ENCODE results near the gene TTI1. TPM values are rescaled to one million over a fixed set of nuclear protein-coding genes. Genes with fewer than 3 reads are reported as not detected.

Gene TTI1
- total and polyA plus RNA-seq, 9 of the 15 experiments (the other 6 are each of a cell fraction or from before 2014, with no cell fraction given): 9.8 to 55.1 (median 39.4) TPM

GRCh38 chr20:38001981-38002380 lies 31.3 kb downstream of the TTI1 start (continued):
- TF ChIP-seq ZNF121 (CRISPR knock-in tag; conservative IDR thresholded peaks at IDR 0.05) (no peak), CEBPG (CRISPR knock-in tag; IDR thresholded peaks at IDR 0.05) (no peak), CEBPG (tag; conservative IDR thresholded peaks at IDR 0.05 in 1 of 2, IDR thresholded peaks at IDR 0.05 in 1 of 2) (no peak)

GRCh38 chr20:38001173-38001875 lies 31.9 kb downstream of the TTI1 start:
- ChIA-PET POLR2A (interaction anchor here (0.8 kb wide), 1 partner anchor 9 kb away, joined by 4 read pairs; no protein-coding TSS in a partner anchor), CTCF (ENCODE audit: low intra/inter-chr PET ratio) (no interaction called here)
- intact Hi-C loops (cut with micrococcal nuclease) (no loop called here), in situ Hi-C loops (cut with MboI) (no loop called here)
- no peak overlapping the region for H2AFZ ChIP-seq (ENCODE audit: low read depth, low read length)
- no peak overlapping the region for H3K4me3 ChIP-seq
- no peaks in the 10 kb centered on the region for H3K27me3 ChIP-seq (ENCODE audit: control insufficient read depth in 2 of 2, insufficient read depth in 2 of 2, low read length in 2 of 2)
- no peak for ATAC-seq
- WGBS (ENCODE audit: insufficient coverage, low coverage, missing lambda C conversion rate): 78% methylated on average over 6 of the region's 6 CpGs
- H3K9me1 ChIP-seq (ENCODE audit: control insufficient read depth, insufficient read depth, low read length): no peaks in the 10 kb centered on the region
- no peak for FAIRE-seq
- H3K4me1 ChIP-seq (replicated peaks in 1 of 2; ENCODE audit: control insufficient read depth in 2 of 2, insufficient read depth in 2 of 2, low read length in 2 of 2): peaks cover 8 to 10% of the 10 kb centered on the region in 2 experiments; a peak in 4 of 5 replicates
- no TSS peak for BruUV-seq (replicated peaks)
- H3K79me2 ChIP-seq (ENCODE audit: control insufficient read depth, insufficient read depth, low read length): peaks cover 3% of the 10 kb centered on the region; the same call in 2 of the 3 replicates
- H3K36me3 ChIP-seq (ENCODE audit: control insufficient read depth, insufficient read depth, low read length): peaks cover 96% of the 10 kb centered on the region
- TF ChIP-seq FOSL1 (tag; conservative IDR thresholded peaks at IDR 0.05): peak; percentile 88
- no peak for TF ChIP-seq ZNF695 (CRISPR knock-in tag; IDR thresholded peaks at IDR 0.05)
- no peaks in the 10 kb centered on the region for H3K9me3 ChIP-seq (replicated peaks; ENCODE audit: control insufficient read depth, insufficient read depth, low read depth, low read length)
- no peak for DNase-seq (ENCODE audit: extremely low read depth in 1 of 4, low spot score in 3 of 4)
- no peak overlapping the region for H3K4me2 ChIP-seq (ENCODE audit: insufficient read depth, low read length)
- no peak overlapping the region for H3K27ac ChIP-seq (ENCODE audit: extremely low read depth, low read depth, low read length)
- no peak overlapping the region for H3K9ac ChIP-seq (ENCODE audit: insufficient read depth in 1 of 2, low read depth in 2 of 2, low read length in 2 of 2)
- 0 out of 2 replicates have a peak, but pooled peaks cover 12% of the 10 kb centered on the region for H4K20me1 ChIP-seq (replicated peaks; ENCODE audit: control insufficient read depth, insufficient read depth, low read length)
